Sigmoid colon (tissue), 4 donors: Measurements from ENCODE around the gene RRBP1.

ENCODE experiments used
- CTCF ChIP-seq, 4 experiments: fragments of 450-650 bp in 3 of 4; fragments of 200-600 bp in 1 of 4; IDR thresholded peaks; one replicate each; pipeline ENCODE4 v1.5.1; 2016 to 2019; ENCODE audit warnings: antibody characterized with exemption in 4 of 4, mild to moderate bottlenecking in 3 of 4, moderate library complexity in 2 of 4
- EP300 ChIP-seq, 4 donors: sonication (generic); formaldehyde crosslinking; IDR thresholded peaks; one replicate each; pipeline ENCODE4 v1.6.1; 2017; ENCODE audit warnings: antibody characterized with exemption in 4 of 4

- no peak for TF ChIP-seq CTCF (IDR thresholded peaks at IDR 0.05)
- no peak for TF ChIP-seq EP300 (IDR thresholded peaks at IDR 0.05)
Observed at GRCh38 chr20:17652411-17652810, 29.6 kb downstream of the RRBP1 start.
